Measurements from ENCODE around the gene RIT2.

Gene RIT2

DNA sequence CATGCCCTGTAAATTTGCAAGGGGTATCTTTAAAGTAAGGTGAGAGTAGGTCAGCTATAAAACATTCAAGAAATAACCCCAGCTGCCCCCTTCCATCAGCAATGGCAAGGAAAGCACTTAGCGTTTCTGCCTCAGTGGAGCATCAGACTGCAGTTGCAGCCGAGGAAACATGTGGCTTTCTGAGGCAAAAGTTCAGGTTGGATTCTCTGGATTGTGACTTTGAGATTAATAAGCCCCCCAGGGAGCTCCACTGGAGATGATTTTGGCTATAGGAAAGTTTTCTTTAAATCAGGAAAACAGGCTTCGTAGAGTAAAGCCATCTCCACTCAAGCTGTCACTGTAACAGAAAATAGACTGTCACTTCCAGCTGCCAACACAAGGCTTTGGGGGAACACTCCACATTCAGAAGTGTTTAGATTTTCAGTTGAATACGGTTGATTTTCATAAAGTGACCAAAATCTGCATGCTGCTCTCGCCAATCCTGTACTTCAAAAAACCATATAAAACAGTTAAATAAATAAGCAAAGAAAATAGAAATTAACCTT lies 15.3 kb upstream of the RIT2 start:
- no peak overlapping the region for H3K4me3 ChIP-seq (ENCODE audit: low read length)
- no peaks in the 10 kb centered on the region for H3K27me3 ChIP-seq (ENCODE audit: control insufficient read depth, insufficient read depth, low read length)
- no peak overlapping the region for H3K9ac ChIP-seq (ENCODE audit: low read depth, low read length)
- peaks cover 9% of the 10 kb centered on the region for H3K4me1 ChIP-seq (ENCODE audit: control insufficient read depth, insufficient read depth, low read length)
- peak overlapping the region; percentile 63 for H3K4me2 ChIP-seq (ENCODE audit: low read length)
- no peaks in the 10 kb centered on the region for H3K9me3 ChIP-seq (replicated peaks; ENCODE audit: low read length)
- no peaks in the 10 kb centered on the region for H3K36me3 ChIP-seq (ENCODE audit: insufficient read depth, low read length)

DNA sequence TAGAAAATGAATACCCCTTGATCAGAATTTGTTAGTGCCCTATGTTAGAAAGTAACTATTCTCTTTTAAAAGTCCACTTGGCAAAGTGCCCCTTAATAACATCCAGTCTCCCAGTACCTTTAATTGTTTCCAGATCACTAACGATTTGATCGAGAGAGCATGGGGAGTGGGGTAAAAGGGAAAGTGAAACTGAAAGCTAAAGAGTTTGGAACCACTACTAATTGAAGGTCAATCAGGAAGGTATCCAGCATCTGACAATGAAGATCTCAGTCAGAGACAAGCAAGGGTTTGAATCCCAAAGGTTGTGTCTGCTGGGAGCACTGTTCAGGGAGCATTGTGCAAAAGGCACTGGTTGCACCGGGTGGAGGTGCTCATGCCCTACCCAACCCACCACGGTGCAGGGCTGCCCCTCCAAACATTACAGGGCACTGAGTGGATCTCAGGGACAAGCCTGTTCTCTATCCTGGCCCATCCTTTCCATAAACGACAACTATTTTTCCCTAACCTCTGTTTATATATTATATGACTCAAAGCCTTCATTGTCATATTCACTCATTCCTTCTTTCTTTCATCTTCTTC lies 14.6 kb upstream of the RIT2 start:
- peak overlapping the region; percentile 38 for H3K9ac ChIP-seq (ENCODE audit: low read depth, low read length)
- peak overlapping the region; percentile 61 for H3K4me3 ChIP-seq (ENCODE audit: low read length)
- H3K36me3 ChIP-seq (ENCODE audit: insufficient read depth, low read length): no peaks in the 10 kb centered on the region

DNA sequence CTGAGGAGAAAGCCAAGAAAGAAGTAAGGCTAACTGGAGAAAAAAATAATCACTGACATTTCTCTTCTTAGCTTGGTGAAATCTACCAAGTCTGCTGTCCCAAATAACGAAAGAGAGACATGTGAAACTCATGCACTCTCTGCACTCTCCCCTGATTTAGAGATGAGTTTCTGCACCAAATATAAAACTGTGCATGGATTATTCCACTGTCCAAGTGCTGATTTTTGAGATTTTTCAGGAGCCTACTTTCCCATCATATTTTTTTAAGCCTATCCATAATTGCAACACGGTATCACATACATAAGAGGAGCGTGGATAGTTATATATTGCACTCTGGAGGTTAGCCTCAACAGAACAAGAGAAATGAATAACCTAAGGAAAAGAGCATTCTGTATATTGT lies 10.0 kb upstream of the RIT2 start:
- no peaks in the 10 kb centered on the region for H3K27me3 ChIP-seq (ENCODE audit: control insufficient read depth, insufficient read depth, low read length)
- no peak overlapping the region for H3K4me2 ChIP-seq (ENCODE audit: low read length)
- no peaks in the 10 kb centered on the region for H3K9me3 ChIP-seq (replicated peaks; ENCODE audit: low read length)
- no peaks in the 10 kb centered on the region for H3K36me3 ChIP-seq (ENCODE audit: insufficient read depth, low read length)
- no peak overlapping the region for H3K4me3 ChIP-seq (ENCODE audit: low read length)
- no peak overlapping the region for H3K9ac ChIP-seq (ENCODE audit: low read depth, low read length)
- H3K4me1 ChIP-seq (ENCODE audit: control insufficient read depth, insufficient read depth, low read length): peaks cover 4% of the 10 kb centered on the region

More for the DNA sequence above, 14.6 kb upstream of the RIT2 start:
- Histone ChIP-seq H3K4me2 (ENCODE audit: low read length) (peak overlapping the region; percentile 80), H3K4me1 (ENCODE audit: control insufficient read depth, insufficient read depth, low read length) (peaks cover 9% of the 10 kb centered on the region), H3K27me3 (ENCODE audit: control insufficient read depth, insufficient read depth, low read length) (no peaks in the 10 kb centered on the region), H3K9me3 (replicated peaks; ENCODE audit: low read length) (no peaks in the 10 kb centered on the region)

DNA sequence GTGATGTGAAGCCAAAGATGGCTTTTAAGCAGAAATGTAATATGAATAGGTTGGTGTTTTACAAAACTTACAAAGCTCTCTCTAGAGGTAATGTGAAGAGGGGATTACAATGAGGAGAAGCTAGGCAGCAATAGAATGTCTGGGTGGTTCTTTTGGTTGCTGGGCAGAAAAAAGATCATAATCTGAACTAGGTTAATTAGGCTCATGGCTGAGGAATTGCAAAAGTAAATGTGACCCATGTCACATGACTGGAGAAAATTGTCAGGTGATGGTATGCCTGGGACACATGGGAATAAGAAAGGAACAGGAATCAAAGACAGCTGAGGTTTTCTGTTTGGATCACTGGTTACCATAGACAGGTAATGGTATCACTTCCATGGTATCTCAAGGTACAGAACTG lies 7.5 kb upstream of the RIT2 start:
- no peak overlapping the region for H3K4me2 ChIP-seq (ENCODE audit: low read length)
- H3K4me1 ChIP-seq (ENCODE audit: control insufficient read depth, insufficient read depth, low read length): no peaks in the 10 kb centered on the region
- no peaks in the 10 kb centered on the region for H3K9me3 ChIP-seq (replicated peaks; ENCODE audit: low read length)
- no peaks in the 10 kb centered on the region for H3K27me3 ChIP-seq (ENCODE audit: control insufficient read depth, insufficient read depth, low read length)
- no peak overlapping the region for H3K9ac ChIP-seq (ENCODE audit: low read depth, low read length)
- no peaks in the 10 kb centered on the region for H3K36me3 ChIP-seq (ENCODE audit: insufficient read depth, low read length)
- no peak overlapping the region for H3K4me3 ChIP-seq (ENCODE audit: low read length)

DNA sequence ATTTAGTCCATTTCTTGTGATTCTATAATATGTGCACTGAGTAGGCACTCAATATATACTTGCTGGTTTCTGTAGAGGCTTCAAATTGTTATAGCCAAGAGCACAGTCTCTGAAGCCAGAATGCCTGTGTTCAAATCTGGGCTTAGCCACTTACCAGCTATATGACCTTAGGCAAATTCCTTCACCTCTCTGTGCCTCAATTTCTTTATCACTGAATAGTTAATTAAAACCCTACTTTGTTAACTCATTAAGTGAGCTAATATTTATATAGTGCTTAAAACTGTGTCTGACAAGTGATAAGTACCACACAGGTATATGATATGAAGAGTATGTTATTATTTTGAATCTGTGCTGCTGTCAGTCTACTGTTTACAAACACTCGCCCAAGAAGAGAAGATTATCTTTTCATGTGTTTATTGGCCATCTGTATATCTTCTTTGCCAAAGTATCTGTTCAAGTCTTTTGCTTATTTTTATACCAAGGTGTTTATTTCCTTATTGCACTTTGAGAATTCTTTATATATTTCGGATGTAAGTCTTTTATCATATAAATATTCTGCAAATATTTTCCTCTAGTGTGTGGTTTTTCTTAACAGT lies 1.3 kb upstream of the RIT2 start:
- Histone ChIP-seq H3K4me3 (ENCODE audit: low read length) (no peak overlapping the region), H3K27me3 (ENCODE audit: control insufficient read depth, insufficient read depth, low read length) (no peaks in the 10 kb centered on the region), H3K36me3 (ENCODE audit: insufficient read depth, low read length) (no peaks in the 10 kb centered on the region), H3K9me3 (replicated peaks; ENCODE audit: low read length) (no peaks in the 10 kb centered on the region), H3K4me2 (ENCODE audit: low read length) (no peak overlapping the region), H3K9ac (ENCODE audit: low read depth, low read length) (no peak overlapping the region), H3K4me1 (ENCODE audit: control insufficient read depth, insufficient read depth, low read length) (no peaks in the 10 kb centered on the region)

DNA sequence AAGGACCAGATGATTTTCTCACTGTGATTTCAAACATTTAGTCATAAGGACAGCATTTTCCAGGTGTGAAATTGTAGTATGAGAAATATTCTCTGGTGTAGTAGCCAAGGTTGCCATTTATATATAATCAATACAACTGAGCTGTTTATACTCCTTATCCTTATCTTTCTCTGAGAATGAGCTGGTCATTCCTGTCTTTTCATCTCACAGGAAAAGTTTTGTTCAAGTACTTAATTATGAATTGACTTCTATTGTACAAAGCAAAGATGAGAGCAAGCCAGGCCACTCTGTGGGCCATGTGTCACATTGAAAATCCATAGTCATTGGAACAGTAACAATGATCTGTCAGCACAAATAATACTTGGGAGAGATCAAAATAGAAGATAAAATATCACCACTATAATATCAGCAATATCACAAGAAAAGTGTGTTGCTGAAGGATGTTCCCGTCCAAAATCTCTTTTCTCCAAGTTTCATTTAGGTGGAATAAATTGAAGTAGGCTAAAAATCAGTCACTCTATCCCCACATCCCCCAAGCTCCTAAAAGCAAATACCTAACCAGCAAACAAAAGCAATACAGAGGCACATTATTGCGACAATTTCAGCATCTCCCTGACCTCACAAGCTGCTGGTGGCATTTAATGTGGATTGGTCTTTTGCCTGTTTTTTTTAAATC lies 2.1 kb downstream of the RIT2 start:
- Histone ChIP-seq H3K4me3 (ENCODE audit: low read length) (no peak overlapping the region), H3K9ac (ENCODE audit: low read depth, low read length) (no peak overlapping the region), H3K9me3 (replicated peaks; ENCODE audit: low read length) (no peaks in the 10 kb centered on the region), H3K4me1 (ENCODE audit: control insufficient read depth, insufficient read depth, low read length) (no peaks in the 10 kb centered on the region), H3K4me2 (ENCODE audit: low read length) (no peak overlapping the region), H3K27me3 (ENCODE audit: control insufficient read depth, insufficient read depth, low read length) (no peaks in the 10 kb centered on the region), H3K36me3 (ENCODE audit: insufficient read depth, low read length) (no peaks in the 10 kb centered on the region)

DNA sequence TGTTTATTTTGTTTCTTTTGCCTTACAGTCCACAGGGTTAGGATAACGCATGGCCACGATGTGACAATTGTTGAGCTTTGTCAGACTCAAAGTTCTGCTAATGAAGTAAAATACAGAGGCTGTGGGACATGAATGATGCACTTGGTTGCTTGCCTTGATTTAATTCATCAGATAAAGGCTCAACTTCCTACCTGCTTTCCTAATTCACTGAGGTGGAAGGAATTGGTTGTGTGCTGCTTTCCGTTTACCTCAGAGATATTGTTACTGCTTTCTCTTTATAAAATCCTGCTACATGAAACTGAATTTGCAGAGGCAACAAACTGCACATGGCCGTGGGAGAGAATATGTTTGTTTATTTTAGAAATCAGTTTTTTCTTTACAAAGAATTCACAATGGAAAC lies 6.6 kb downstream of the RIT2 start:
- no peaks in the 10 kb centered on the region for H3K9me3 ChIP-seq (replicated peaks; ENCODE audit: low read length)
- no peaks in the 10 kb centered on the region for H3K36me3 ChIP-seq (ENCODE audit: insufficient read depth, low read length)
- H3K27me3 ChIP-seq (ENCODE audit: control insufficient read depth, insufficient read depth, low read length): no peaks in the 10 kb centered on the region
- no peak overlapping the region for H3K4me3 ChIP-seq (ENCODE audit: low read length)
- H3K4me1 ChIP-seq (ENCODE audit: control insufficient read depth, insufficient read depth, low read length): no peaks in the 10 kb centered on the region
- H3K9ac ChIP-seq (ENCODE audit: low read depth, low read length): no peak overlapping the region
- no peak overlapping the region for H3K4me2 ChIP-seq (ENCODE audit: low read length)

DNA sequence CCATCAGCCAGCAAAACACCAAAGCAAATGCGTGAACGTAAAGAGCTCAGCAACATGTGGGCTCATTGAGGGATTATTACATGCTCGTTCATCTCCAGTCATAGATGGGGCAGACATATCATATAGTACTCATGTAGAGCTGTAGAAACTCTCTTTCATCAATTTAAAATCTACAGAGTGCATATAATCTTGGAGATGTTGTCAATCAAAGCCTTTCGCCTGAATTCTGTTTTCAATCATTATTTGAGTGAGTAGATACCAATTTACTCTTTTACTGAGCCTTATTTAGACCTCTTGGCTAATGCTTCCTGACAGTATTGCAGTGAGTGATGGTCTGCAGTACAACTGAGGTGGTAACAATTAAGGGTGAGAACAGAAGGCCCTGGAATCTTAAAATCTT lies 7.0 kb downstream of the RIT2 start:
- H3K4me2 ChIP-seq (ENCODE audit: low read length): no peak overlapping the region
- H3K4me3 ChIP-seq (ENCODE audit: low read length): no peak overlapping the region
- H3K36me3 ChIP-seq (ENCODE audit: insufficient read depth, low read length): no peaks in the 10 kb centered on the region
- no peaks in the 10 kb centered on the region for H3K27me3 ChIP-seq (ENCODE audit: control insufficient read depth, insufficient read depth, low read length)
- no peaks in the 10 kb centered on the region for H3K4me1 ChIP-seq (ENCODE audit: control insufficient read depth, insufficient read depth, low read length)
- H3K9me3 ChIP-seq (replicated peaks; ENCODE audit: low read length): no peaks in the 10 kb centered on the region
- no peak overlapping the region for H3K9ac ChIP-seq (ENCODE audit: low read depth, low read length)

DNA sequence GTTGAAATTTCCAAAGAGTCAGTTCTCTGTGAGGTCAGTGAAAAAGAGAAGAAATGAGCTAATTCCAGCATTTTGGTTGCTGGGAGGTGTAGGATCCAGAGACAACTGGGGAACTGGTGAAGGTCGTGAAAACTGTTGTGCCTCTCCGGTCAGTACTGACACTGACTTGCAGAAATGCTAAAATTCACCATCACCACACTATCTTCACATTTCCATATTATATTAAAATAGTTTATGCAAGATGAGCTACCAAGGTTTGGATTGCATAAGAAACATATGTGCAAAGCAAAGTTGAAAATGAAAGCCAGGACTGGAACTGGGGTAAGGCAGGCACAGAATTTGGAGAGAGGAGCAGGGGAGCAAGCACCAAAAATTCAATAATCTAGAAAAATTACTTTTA lies 21.8 kb downstream of the RIT2 start:
- no peaks in the 10 kb centered on the region for H3K36me3 ChIP-seq (ENCODE audit: insufficient read depth, low read length)
- no peak overlapping the region for H3K4me2 ChIP-seq (ENCODE audit: low read length)

DNA sequence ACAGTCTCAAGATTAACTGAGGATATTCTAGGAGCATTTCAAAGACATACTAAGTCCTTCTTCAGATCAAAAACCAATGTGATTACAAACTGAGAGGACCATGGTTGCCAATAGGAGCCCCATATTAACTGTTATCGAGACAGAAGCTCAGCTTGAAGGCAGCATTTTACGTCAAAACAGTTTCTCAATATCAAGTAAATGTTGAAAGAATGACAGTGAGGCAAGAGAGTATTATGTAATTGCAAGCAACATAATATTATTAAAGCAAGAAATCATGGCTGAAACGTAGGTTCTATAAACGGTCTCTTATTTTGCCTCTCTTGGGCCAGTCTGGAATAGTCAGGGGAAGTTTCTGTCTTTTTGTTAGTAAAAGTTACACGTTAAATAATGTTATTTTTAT lies 22.9 kb downstream of the RIT2 start:
- no peak overlapping the region for H3K4me3 ChIP-seq (ENCODE audit: low read length)
- no peaks in the 10 kb centered on the region for H3K27me3 ChIP-seq (ENCODE audit: control insufficient read depth, insufficient read depth, low read length)
- no peaks in the 10 kb centered on the region for H3K4me1 ChIP-seq (ENCODE audit: control insufficient read depth, insufficient read depth, low read length)
- no peak overlapping the region for H3K4me2 ChIP-seq (ENCODE audit: low read length)
- no peak overlapping the region for H3K9ac ChIP-seq (ENCODE audit: low read depth, low read length)
- no peaks in the 10 kb centered on the region for H3K36me3 ChIP-seq (ENCODE audit: insufficient read depth, low read length)
- no peaks in the 10 kb centered on the region for H3K9me3 ChIP-seq (replicated peaks; ENCODE audit: low read length)

More for the DNA sequence above, 21.8 kb downstream of the RIT2 start:
- Histone ChIP-seq H3K4me3 (ENCODE audit: low read length) (no peak overlapping the region), H3K27me3 (ENCODE audit: control insufficient read depth, insufficient read depth, low read length) (no peaks in the 10 kb centered on the region), H3K9me3 (replicated peaks; ENCODE audit: low read length) (no peaks in the 10 kb centered on the region), H3K4me1 (ENCODE audit: control insufficient read depth, insufficient read depth, low read length) (no peaks in the 10 kb centered on the region), H3K9ac (ENCODE audit: low read depth, low read length) (no peak overlapping the region)

DNA sequence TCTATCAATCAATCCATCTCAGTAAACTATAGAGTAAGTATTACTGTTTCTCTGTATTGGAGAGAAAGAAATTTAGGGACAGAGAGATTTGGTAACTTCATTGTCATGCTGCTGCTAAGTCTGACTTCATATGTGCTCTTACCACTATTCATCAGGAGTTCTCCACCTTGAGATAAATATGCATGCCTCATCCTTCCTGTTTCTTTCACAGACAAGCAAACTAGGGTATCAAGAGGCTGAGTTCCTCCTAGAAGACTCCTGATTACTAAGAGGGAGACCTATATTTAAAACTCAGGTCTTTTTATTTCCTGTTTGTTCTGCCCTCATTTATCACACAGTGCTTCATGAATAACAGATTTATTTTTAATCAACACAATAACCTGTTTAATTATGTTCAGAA lies 34.1 kb downstream of the RIT2 start:
- H3K4me2 ChIP-seq (ENCODE audit: low read length): no peak overlapping the region
- H3K27me3 ChIP-seq (ENCODE audit: control insufficient read depth, insufficient read depth, low read length): no peaks in the 10 kb centered on the region
- no peaks in the 10 kb centered on the region for H3K9me3 ChIP-seq (replicated peaks; ENCODE audit: low read length)
- peaks cover 9% of the 10 kb centered on the region for H3K4me1 ChIP-seq (ENCODE audit: control insufficient read depth, insufficient read depth, low read length)
- H3K9ac ChIP-seq (ENCODE audit: low read depth, low read length): no peak overlapping the region
- H3K4me3 ChIP-seq (ENCODE audit: low read length): no peak overlapping the region
- no peaks in the 10 kb centered on the region for H3K36me3 ChIP-seq (ENCODE audit: insufficient read depth, low read length)

DNA sequence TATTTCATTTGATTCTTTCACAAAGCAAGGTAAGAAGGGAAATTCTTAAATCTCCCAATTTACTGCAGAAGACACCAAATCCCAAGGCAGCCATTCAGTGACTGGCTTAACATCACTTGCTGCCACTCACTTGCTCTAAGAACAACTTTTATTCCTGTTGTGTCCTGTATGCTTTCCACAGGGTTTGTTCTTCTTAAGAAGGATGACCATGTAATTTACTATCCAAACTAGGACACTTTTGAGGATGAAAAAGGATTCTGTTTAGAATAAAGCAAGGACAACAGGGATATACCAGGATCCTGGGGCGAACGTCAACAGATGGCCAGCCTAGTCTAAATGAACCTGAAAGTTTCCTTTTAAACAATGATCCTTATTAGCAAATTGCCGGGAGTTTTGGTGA lies 34.8 kb downstream of the RIT2 start:
- Histone ChIP-seq H3K27me3 (ENCODE audit: control insufficient read depth, insufficient read depth, low read length) (no peaks in the 10 kb centered on the region), H3K36me3 (ENCODE audit: insufficient read depth, low read length) (no peaks in the 10 kb centered on the region), H3K4me1 (ENCODE audit: control insufficient read depth, insufficient read depth, low read length) (peaks cover 9% of the 10 kb centered on the region), H3K4me3 (ENCODE audit: low read length) (no peak overlapping the region), H3K9ac (ENCODE audit: low read depth, low read length) (no peak overlapping the region), H3K9me3 (replicated peaks; ENCODE audit: low read length) (no peaks in the 10 kb centered on the region), H3K4me2 (ENCODE audit: low read length) (no peak overlapping the region)
